AG09309 (cell line): ENCODE data around the gene LRRC32.
"Not testable (repeated sequence)": the region's sequence is repeated elsewhere in the genome, so short reads cannot be mapped to it uniquely, and the experiment has no call there.

Experiments used
- DNase-seq: peaks from one replicate; pipeline ENCODE4 v3.0.0-alpha.2; 2010; ENCODE audit warnings: low read depth
- H3K4me3 ChIP-seq: 2 replicates; pipeline ENCODE4 v1.5.1; 2011; ENCODE audit warnings: mild to moderate bottlenecking, low read depth, low read length, moderate library complexity; ENCODE audit not compliant: control insufficient read depth
- CTCF ChIP-seq: IDR thresholded peaks from 2 replicates; pipeline ENCODE4 v1.5.1; 2011; ENCODE audit warnings: mild to moderate bottlenecking, low read depth, low read length, inconsistent platforms; ENCODE audit not compliant: insufficient read depth, control insufficient read depth; ENCODE audit errors: missing control alignments

Gene LRRC32

DNA sequence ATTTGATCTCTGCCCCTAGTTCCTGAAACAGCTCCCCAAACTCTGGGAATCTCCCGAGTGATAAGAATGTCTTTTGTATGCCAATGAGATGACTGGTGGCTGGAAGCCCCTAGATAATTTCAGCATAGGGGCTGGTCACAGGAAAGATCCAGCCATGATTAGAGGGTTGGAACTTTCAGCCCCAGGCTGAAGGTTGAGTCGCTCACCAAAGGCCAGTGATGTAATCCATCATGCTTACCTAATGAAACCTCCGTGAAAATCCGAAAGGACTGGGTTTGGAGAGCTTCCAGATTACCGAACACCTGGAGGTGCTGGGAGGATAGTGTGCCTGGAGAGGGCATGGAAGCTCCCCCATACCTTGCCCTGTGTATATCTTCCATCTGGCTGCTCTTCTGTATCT, 26.0 kb downstream of the LRRC32 start:
- no peak overlapping the region for H3K4me3 ChIP-seq
- DNase-seq = no peak
- TF ChIP-seq CTCF = no peak

GRCh38 chr11:76643711-76644110, 26.8 kb downstream of the LRRC32 start:
- H3K4me3 ChIP-seq, DNase-seq: not testable (repeated sequence)

- no peak for TF ChIP-seq CTCF
- H3K4me3 ChIP-seq = no peak overlapping the region
- DNase-seq = no peak
These were observed 28.2 kb downstream of the LRRC32 start for GRCh38 chr11:76642341-76642740.

GRCh38 chr11:76641905-76642304, 28.6 kb downstream of the LRRC32 start:
- TF ChIP-seq CTCF = no peak

GRCh38 chr11:76640501-76640900, 30.0 kb downstream of the LRRC32 start:
- no peak for DNase-seq
- TF ChIP-seq CTCF = no peak
- H3K4me3 ChIP-seq = no peak overlapping the region

More at GRCh38 chr11:76641905-76642304, 28.6 kb downstream of the LRRC32 start:
- no peak for DNase-seq
- H3K4me3 ChIP-seq = no peak overlapping the region

GRCh38 chr11:76639621-76640020, 30.9 kb downstream of the LRRC32 start:
- no peak for TF ChIP-seq CTCF
- DNase-seq = no peak
- no peak overlapping the region for H3K4me3 ChIP-seq

DNA sequence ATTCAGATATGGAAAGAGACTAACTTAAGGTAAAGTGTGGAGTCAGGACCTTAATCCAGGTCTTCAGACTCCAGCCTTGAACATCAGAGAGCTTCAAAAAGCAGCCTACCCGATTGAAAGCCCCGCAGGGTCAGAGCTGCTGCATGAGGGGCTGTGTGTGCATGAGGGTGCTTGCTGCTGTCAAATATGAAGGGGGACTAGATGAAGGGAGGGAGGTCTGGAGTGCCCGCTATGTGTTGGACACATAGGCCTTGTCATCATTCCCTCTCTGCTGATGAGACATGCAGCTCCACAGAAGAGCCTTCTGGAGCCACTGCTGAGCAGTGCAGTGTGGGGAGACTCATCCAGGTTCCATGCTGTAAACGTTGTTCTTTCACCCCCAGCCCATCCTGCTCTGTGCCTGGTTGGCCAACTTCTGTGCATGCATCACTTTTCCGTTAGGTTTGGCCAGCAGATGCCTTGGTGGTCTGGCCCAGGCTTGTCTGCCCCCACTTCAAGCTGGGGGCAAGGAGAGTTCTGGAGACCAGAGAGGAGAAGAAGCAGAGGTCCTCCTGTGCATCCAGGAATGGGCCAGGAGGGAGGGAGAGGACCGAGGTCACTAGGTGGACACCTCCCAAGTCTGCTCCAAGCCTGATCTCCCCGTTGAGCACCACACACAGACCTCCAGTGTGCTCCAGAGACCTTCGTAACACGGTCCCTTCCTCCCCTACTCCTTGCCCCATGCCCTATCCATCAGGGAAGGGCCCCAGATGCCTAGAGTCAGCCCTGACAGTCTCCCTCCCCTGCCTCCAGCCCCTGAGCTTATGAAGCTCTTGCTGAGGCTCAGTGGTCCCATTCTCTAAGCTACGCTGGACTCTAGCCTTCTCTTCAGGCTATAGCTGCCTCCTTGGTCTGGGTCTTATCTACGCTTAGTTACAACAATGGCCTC, 32.0 kb downstream of the LRRC32 start:
- DNase-seq = no peak
- H3K4me3 ChIP-seq = no peak overlapping the region
- no peak for TF ChIP-seq CTCF
